GM18508 (cell line): ENCODE data around the gene TP53I11.

Source experiments
- ATAC-seq: cut with Tn5 transposase; IDR thresholded peaks from one replicate; pipeline ENCODE4 v1.9.1; 2021; ENCODE audit warnings: moderate number of reproducible peaks; ENCODE audit not compliant: insufficient read depth, unreplicated experiment

The TP53I11 gene

DNA sequence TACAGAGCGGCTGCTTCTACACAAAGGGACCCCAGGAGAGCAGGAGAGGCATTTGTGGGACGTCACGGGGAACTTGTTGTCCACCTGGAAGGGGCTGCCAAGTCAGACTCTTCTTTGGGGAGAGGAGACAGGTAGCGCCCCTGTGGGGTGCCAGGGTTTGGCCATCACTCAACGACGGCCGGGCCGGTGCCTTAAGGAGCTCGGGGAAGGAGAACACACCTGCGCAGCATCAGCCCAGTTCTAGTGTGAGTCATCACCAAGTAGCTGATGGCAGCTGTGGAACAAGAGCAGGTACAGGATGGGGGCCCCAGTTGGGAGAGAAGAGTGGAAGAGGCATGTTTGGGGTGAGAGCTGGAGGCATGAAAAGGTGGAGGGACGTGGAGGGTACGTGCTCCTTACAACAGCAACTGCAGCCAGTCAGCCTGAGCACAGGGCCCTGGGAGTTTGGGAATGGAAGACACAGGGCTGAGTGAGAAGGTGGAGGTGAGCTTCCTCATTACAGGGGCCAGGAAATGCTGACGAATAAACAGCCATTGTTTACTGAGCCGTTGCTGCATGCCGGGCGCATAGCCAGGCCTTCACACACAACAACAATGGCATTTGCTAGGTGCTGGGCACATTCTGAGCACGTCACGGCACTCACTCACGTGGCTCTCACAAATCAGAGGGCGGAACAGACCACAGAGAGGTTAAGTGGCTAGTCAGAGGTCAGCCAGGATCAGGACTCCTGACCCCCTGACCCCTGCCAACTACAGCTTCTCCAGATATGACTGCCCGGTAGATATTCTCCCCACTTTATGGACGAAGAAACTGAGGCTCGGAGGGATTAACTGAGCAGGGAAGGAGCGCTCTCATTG lies 29.1 kb upstream of the TP53I11 start:
- no peak for ATAC-seq

DNA sequence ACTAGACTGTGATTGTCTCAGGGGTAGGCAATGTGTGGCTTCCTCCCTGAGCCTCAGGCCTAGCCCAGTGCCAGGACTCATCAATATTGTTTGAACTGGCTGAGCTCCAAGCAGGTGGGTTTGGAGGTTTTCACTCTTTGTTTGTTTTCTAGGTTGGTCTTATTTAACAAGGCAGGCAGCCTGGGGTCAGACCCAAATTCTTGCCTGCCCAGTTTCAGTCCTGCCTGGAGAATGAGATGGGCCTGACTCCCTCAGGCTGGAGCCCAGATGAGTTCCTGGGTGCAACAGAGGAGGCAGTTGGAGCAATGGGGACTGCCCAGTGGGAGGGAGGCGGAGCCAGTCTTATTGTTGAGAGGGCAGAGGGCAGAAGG lies 28.3 kb upstream of the TP53I11 start:
- ATAC-seq = no peak

- ATAC-seq = no peak
These were observed 27.7 kb upstream of the TP53I11 start for GRCh38 chr11:44978274-44978960.

- no peak for ATAC-seq
These were observed 26.9 kb upstream of the TP53I11 start for GRCh38 chr11:44977493-44977984.

- ATAC-seq = no peak
These were observed 25.9 kb upstream of the TP53I11 start for GRCh38 chr11:44976576-44976975.

GRCh38 chr11:44974402-44975000 lies 23.8 kb upstream of the TP53I11 start:
- no peak for ATAC-seq

DNA sequence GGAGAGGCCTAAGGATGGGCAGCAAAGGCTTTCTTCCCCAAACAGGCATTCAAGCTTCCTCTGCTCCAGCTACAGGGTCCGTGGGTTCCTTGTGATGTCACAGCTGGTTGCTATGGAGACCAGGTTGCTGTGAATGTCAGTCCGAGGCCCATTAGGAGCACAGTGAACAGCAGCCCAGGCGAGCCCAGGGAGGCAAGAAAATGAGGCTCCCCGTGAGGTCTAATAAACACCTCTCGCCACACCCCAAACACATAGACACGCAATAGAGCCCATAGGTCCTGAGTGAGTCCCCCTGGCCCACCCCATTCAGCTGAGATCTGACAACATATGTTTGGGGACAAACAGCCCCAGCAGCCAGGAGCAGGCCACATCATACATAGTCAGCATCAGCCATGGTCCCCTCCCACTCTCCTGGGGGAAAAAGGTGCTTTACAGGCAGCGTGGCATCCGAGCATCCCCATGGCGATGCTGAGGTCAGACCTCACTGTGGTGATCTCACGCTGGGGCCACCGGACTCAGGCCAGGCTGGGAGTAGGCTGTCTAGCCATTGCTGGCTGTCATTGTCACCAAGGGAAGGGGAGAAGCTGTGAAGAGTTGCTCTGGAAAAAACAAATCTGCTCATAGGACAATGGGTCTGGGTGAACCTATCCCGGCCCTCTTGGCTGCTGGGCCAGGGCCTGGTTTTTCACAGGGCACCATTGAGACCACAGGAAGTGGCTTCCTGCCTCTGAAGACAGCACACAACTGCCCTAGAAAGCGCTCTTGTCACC lies 23.1 kb upstream of the TP53I11 start:
- no peak for ATAC-seq

- ATAC-seq = no peak
These were observed 22.2 kb upstream of the TP53I11 start for GRCh38 chr11:44972746-44973435.

GRCh38 chr11:44971185-44971584 lies 20.5 kb upstream of the TP53I11 start:
- ATAC-seq = no peak

DNA sequence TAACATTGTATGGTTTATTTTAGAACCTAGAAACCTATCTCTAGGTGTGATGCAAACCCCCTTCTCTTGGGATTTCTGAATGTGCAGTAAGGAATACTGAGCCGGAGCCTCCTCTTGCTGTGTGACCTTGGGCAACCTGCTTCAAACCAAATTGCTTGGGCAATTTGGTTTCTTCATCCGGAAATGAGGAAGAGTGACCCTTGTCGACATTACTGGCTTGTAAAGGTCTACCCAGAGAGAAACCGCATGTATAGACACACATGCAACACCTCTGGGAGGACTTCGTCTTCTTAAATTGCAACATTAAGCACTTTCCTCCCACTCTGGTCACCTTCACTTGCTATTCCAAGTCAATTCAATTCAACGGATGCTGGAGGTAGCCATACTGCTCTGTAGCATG lies 19.6 kb upstream of the TP53I11 start:
- no peak for ATAC-seq

DNA sequence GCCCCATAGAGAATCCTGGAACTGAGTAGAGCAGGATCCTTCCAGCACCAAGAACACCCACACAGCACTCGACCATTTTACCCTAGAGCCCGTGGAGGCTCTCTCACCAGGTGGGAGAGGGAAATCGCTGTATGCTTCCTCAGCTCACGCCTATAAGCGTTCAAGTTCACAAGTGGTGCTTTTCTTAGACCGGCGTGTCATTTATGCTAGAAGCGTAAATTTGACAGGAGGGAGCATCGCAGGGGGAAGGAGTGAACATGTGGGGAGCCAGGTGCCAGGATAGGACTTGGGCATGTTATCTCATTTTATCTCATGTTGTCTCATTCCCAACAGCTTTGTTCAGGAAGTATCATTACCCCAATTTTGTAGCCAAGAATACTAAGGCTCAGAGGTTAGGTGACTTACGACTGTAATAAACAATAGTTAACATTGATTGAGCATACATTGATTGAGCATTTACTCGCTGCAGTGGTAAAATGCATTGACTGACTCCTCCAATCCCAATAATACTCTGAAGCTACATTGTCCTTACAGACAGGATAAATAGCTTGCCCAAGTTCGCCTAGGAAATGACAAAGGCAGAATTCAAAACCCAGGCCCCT lies 19.1 kb upstream of the TP53I11 start:
- no peak for ATAC-seq

DNA sequence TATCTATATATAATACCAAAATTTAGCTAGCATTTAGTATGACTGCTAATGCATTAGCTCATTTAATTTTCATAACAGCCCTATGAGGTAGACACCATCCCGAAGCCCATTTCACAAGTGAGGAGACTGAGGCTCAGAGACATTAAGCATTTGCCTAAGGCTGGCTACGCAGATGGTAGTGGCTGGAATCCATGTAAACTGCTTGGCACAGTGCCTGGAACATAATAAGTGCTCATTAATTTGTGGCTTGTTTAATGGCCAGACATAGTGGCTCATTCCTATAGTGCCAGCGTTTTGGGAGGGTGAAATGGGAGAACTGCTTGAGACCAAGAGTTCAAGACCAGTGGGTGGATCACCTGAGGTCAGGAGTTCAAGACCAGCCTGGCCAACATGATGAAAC lies 17.8 kb upstream of the TP53I11 start:
- ATAC-seq = no peak

GRCh38 chr11:44967930-44968496 lies 17.3 kb upstream of the TP53I11 start:
- no peak for ATAC-seq

DNA sequence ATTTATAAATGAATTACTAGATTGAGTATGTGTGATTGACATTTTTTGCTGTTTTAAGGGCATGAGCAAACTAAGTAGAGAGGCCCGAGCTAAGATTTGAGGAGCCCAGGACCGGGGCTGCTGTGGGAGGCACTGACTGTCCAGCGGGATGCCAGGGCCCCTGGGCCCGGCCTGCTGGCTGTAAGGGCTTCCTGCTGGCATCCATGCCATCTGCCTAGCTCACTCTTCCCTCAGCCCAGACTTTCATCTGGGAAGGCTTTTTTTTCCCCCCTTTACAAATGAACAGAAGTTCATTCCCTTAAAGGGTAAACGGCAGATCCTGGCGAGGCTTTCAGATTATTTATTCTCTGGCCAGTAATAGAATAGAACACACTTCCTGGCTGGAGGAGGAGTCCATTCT lies 16.0 kb upstream of the TP53I11 start:
- ATAC-seq = no peak

- ATAC-seq = no peak
These were observed 14.0 kb upstream of the TP53I11 start for GRCh38 chr11:44964526-44965209.

DNA sequence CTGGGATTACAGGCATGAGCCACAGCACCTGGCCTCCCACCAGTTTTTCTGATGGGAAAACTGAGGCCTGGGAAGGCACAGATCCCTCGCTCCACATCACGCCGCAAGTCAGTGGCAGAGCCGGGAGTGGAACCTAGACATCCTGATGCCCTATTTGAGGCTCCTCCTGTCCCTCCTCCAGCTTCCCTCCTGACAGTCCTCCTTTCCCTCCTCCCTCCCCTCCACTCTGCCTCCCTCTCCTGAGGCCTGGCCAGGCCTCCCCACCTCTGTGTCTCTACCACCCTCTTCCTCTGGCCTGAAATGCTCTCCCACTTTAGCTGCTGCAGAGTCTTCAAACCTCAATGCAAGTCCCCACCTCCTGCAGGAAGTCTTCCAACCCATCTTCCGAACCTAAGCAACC lies 13.3 kb upstream of the TP53I11 start:
- ATAC-seq = no peak

DNA sequence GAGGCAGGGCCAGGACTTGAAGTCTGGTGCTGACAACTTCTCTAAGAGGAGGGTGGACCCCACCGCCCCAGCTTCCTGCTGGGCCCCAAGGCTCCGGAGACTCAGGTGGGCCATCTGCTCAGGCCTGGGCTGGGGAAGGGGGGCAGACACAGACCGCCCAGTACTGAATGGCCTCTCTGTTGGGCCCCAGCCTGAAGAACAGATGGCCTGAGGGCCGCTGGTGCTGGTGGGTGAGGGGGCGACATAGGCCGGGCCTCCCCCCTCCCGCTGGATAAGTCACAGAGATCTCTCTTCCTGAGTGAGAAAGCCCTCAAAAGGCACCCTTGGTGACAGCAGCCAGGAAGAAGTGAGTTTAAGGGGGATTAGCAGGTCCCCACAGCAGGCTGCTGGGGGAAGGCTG lies 12.5 kb upstream of the TP53I11 start:
- no peak for ATAC-seq

DNA sequence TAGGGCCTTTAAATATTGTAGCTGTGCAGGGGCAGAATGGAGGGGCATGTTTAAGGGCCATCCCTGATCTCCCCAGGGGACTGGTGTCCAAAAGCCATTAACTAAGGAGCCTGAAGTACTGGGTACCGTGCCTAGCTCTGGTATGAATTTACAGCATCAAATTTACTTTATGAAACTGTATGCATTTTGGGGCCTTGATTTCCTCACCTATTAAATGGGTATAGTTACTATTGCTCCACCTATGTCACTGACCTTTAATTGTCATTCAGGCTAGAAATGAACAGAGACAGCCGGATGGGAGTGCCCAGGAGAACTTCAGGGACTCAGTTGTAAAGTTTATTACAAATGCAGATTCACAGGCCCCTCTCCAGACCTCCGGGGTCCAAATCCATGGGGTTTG lies 11.8 kb upstream of the TP53I11 start:
- ATAC-seq = no peak
